ENCODE results near the gene SMIM28.
"Not testable (repeated sequence)": the region's sequence is repeated elsewhere in the genome, so short reads cannot be mapped to it uniquely, and the experiment has no call there.

SMIM28 gene

DNA sequence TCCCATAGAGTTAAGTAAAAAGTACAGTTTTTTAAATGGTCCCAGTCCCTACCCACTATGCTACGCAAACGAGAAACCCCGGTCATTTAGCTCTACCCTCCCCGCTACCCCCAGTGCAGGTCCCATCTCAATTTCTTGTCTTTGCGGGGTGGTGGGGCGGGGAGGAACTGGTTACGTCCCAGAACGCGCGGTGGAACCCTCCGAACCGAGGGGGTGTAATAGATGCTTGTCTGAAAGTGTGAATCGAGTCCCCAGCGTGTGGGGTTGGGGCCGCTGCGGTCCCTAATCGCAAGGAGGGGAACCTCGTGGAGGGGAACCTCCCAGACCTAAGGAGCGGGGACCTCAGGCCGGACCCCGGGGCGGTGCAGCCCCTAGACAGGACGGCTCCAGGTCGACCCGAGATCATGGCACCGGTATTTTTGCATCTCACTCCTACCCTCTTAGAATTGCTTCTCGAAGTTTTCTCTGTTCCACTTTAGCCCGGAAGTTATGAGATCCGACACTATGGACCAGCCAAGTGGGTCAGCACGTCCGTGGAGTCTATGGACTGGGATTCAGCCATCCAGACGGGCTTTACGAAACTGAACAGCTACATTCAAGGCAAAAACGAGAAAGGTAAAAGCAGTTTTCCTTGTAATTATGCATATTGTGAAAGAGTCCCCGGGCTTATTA is 27.1 kb downstream of the SMIM28 start:
- no peak for DNase-seq (ENCODE audit: low read depth, low spot score)

DNA sequence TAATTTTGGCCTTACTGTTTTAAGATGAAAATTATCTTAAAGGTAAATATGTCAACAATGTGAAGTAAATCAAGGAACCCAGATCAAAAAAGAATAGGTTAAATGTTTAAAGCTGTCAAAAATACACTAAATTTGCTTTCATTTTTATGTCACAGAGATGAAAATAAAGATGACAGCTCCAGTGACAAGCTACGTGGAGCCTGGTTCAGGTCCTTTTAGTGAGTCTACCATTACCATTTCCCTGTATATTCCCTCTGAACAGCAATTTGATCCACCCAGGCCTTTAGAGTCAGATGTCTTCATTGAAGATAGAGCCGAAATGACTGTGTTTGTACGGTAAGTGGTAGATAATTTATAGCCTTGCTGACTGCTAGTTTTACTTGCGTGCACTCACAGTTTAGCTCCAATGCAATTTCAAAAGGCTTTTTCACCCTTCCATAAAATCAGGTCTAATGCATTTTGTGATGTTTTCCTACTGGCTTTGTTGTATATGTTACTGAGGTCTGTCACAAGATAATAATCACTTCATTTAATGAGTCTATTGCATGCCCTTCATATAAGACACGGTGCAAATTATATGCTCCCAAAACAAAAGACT is 28.2 kb downstream of the SMIM28 start:
- DNase-seq (ENCODE audit: low read depth, low spot score): no peak

DNA sequence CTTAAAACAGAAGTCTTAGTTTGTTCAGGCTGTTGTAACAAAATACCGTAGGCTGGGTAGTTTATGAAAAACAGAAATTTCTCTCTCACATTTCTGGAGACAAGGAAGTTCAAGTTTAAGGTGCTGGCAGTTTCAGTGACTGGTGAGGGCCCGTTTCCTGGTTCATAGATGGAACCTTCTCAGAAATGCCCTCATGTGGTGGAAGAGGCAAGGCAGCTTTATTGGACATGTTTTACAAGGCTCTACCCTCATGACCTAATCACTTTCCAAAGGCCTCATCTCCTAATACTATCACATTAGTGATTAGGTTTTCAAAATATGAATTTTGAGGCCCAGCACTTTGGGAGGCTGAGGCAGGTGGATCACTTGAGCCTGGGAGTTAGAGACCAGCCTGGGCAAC is 28.7 kb downstream of the SMIM28 start:
- DNase-seq (ENCODE audit: low read depth, low spot score): no peak

DNA sequence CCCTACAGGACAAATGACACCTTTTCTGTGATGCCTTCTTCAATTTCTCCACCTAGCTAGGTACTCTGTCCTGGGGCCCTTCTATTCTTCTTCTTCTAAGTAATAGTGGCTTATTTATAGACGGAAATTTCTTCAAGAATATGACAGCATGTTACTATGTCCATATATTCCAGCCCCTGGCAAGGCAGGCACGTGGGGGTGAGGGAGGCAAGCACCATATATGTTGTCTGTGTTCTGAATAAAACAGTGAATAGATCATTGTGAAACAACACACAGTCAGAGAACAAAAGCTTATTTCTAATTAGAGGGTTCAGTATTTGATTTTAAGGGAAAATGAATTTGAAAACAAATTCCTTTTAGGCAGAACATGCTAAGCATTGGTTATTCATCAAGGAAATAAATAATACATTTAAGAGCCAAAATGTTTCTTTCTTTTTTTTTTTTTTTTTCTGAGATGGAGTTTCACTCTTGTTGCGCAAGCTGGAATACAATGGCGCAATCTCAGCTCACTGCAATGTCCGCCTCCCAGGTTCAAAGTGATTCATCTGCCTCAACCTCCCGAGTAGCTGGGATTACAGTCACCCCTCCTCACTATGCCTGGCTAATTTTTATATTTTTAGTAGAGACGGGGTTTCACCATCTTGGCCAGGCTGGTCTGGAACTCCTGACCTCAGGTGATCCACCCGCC is 32.5 kb downstream of the SMIM28 start:
- DNase-seq (ENCODE audit: low read depth, low spot score): no peak

DNA sequence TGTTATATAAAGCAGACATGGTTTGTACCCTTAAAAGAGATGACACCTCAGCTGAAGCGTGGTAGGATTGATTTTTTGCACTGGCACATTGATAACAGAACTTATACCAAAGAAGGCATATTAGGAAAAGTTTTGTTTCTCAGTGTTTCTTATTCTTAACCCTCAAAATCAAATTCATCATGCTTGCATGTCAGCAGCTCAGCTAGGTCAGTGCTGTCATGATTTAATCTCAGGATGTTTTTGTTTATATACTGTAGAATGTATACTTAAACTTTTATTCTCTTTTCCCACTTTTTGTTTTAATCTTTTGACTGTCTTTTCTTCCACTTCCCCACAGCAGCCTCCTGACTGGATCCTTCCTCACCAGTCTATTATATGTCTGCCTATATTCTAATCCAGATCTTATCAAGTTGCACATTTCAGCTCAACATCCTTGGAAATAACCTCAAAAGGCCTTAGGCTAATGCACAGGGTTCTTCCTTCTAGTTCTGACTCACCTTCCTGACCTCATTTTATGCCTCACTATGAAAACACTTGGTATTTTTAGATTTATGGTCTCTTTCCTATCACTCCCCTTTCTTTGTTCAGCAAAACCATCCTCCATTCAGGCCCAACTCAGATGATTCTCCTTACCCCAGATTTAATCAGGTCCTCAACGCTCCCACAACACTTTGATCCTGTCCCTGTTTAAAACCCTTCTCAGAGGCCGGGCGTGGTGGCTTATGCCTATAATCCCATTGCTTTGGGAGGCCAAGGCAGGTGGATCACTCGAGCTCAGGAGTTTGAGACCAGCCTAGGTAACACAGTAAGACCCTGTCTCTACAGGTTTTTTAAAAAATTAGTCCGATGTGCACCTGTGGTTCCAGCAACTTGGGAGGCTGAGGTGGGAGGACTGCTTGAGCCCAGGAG is 33.5 kb downstream of the SMIM28 start:
- no peak for DNase-seq (ENCODE audit: low read depth, low spot score)

DNA sequence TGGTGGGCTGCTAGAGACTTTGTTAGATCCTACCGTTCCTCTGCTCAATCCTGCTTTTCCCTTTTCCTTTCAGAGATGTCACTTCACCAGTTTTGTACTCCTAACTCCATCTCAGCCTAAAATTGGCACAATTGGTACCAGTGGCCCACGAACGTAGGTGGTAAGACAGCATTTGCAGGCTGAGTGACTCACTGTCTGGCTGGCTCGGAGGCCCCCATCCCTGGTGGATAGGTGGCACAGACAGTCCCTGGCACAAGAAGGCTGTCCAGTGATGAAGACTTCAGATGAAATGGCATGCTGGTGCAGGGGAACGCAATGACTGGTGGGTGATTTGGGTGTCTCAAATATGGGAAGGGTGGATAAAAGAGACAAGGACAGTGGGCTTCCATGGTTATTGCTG is 37.4 kb downstream of the SMIM28 start:
- DNase-seq (ENCODE audit: low read depth, low spot score): no peak

DNA sequence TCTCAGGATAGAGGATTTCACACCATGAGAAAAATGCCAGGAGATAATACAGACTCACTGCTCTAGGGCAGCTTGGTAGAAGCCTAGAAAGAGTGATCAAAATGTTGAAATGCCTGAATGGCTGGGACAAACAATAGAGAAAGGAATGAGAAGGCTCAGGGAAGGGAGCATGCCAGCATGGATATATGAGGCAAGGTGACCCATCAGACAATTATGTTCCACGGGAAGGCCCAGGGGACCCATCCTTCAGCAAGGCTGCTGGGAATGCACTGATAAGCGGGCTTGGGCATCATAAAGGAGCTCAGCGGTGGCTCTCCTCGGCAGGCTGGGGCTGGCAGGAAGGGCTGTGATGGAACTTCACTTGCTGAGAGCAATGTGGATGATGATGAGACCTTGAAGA is 38.5 kb downstream of the SMIM28 start:
- no peak for DNase-seq (ENCODE audit: low read depth, low spot score)

DNA sequence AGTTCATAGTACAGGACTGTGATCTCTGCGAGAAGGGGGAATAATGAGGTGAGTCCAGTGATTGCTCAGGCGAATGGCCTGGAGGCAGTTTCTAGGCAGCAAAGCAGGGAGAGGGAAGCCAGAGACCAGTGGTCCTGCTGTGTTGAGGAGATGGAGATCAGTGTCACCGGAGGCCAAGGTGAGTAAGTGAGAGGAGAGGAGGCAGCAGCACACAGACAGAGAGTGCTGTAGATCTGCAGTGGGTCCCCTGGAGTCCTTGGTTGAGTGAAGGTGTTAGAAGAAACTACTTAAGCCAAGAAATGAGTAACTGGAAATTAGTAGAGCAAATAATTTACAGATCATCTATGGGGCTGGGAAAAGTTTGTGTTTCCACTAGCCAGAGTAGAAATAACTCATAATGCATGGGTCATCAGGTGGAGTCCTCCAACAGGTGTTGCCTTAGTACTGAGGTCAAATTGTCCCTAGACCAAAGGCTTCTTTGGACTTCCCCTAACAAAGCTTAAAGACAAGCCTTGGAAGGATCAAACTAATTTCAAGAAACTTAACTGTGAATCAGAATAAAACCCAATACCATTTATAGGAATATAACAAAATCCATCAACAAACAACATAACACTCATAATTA is 39.9 kb downstream of the SMIM28 start:
- no peak for DNase-seq (ENCODE audit: low read depth, low spot score)

DNA sequence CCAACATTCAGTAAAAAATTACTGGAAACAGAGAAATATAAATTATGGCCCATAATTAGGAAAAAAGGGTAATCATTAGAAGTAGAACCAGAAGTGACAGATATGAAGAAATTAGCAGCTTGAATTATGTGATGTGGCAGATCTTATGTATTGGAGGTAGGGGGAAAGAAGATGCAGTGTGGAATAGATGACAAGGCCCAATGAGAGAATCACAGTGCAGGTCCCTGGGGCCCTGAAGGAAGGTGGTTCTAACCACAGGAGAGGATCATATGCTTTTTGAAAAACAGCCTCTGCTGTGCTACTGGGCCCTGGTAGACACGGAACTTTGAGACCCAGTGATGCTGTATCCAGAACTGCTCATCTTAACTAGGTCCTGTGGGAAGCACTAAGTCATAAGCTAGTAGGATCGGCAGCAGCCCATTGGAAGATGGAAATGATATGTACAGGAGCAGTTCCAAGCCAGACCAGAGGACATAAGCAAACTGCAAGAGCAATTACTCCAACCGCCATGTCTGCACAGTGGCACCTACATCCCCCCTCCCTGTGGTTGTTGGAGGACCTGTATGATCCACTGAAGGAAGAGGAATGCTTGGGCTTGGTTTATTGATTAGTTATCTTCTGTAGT is 40.5 kb downstream of the SMIM28 start:
- DNase-seq (ENCODE audit: low read depth, low spot score): no peak

DNA sequence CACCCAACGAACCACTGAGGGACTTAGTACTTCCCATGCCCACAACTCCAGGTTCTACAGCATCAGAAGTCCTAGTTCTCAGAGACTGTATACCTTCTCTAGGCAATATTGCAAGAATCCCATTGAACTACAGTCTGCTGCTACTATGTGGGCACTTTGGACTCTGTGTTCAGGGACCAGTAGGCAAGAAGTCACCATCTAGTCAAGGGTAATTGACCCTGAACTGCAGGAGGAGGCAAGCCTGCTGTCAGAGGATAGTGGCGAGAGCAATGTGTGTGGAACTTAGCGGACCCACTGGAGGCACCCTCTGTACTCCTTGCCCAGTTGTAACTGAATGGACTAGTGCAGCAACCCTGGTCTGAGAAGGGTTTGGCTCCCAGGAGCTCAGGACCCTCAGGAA is 42.1 kb downstream of the SMIM28 start:
- no peak for DNase-seq (ENCODE audit: low read depth, low spot score)

DNA sequence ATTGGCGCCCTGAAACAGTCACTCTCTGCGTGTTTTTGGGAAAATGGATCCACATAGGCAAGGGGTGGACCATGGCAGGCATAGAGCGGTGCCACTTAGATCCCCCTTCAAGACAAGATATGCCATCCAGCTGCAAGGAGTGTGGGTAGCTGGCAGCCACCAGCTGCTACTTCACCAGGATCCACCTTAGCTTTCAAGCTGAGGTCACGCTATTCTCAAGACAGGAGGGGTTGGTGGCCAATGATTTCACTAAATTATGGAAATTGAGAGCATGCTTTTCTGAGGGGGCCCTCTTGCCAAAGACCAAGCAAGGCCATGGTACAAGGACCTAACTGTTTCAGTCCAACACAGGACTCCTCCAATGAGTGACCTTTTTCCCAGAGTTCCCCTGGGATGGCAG is 42.7 kb downstream of the SMIM28 start:
- DNase-seq (ENCODE audit: low read depth, low spot score): no peak

DNA sequence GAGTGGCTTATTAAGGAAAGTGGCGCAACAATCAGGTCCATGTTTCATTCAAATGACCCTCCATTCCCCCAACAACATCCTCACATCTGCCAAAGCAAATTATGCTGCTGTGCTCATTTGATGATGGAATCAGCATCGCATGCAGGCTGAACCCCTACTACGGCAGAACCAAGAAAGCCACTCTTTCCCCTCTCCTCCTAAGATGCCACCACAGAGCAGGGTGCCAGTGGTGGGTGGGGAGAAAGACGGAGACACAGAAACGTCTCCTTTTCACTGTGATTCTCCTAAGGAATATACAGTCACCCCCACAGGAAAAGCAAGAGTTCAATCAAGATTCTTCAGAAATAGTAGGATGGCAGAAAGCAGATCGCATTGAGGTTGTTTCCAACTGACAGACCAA is 43.4 kb downstream of the SMIM28 start:
- no peak for DNase-seq (ENCODE audit: low read depth, low spot score)

DNA sequence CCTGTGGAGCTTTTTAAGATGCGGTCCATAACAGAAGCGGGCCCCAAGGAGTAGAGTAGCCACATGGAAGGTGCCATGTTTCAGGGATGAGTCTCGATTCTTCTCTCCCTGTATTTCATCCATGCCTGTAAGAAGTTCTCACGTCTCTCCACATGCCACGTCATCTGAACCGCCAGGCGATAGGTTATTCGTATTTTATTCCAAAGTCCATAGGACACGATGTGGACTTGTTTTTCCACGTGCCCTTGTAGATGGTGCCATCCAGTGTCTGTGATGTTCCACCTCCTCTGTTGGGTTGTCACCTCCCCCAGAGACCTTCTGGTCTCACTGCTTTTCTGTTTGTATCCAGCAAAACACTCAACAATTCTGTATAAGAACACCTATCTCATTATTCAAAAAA is 43.9 kb downstream of the SMIM28 start:
- no peak for DNase-seq (ENCODE audit: low read depth, low spot score)

DNA sequence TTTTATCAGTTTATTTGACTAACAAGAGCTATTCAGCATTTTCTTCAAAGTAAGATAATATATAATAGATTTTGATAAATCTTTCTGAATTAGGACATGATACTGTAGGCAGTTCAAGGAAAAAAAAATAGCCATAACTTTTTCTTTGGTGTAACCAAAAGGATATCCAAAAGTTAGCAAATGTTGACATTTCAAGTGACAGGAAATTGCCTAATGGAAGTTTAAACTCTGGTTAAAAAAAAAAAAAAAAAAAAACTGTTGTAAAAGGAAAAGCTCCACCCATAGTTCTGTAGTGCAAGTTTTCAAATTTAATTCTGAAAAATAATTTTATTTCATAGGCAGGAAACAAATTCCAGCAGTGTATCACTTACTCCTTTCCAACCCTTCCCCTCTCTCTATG is 45.2 kb downstream of the SMIM28 start:
- DNase-seq (ENCODE audit: low read depth, low spot score): no peak

DNA sequence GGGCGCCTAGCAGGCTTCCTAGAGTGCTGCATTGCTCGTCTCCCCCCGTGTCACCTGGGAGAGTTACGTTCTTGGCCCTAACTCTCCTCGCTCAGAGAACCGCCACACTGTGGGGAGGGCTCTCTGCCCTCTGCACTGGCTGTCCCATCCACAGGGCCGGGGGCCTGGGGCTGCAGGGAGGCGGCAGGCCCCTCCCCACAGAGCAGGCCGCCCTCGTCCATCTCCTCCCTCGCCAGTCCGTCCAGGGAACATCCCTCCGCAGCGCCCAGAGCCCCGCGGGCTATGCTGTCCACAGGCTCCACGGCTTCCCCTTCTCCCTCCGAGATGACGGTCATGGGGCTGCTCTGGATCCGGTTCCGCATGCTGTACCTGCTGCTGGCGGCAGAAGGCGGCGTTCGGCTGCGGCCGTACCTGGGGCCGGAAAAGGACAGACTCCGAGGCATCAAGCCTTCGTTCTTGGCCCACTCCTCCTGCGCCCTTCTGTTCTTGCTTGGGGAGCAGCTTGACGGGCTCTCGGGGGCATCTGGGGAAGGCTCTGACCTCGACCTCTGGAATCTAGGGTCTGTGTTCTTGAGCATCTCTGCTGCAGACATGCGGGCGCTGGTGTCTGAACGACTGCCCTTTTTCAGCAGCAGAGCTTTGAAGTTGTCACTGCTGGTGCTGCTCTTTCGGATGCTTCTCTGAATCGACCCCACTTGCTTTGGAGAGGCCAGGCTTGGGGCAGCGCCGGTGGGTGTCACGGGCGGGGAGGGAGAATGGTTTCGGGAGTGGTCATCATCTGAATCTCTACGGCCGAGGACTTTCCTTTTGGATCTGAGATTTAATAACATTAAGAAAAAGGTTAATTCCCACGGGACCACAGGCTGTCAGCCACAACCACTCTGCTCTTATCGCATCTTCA is 46.5 kb downstream of the SMIM28 start:
- no peak for DNase-seq (ENCODE audit: low read depth, low spot score)

DNA sequence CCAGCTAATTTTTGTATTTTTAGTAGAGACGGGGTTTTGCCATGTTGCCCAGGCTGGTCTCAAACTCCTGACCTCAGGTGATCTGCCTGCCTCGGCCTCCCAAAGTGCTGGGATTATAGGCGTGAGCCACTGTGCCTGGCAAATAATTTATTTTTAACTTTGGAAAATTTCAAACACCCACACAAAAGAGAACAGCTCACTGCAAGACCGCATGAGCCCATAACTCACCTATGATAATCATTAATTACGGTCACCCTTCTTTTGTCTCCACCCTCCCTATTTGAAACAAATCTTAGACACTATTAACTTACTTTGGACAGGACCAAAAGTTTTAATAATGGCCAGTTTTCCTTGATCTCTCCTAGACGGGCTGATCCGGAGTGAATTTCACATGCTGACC is 47.6 kb downstream of the SMIM28 start:
- not testable (repeated sequence) for DNase-seq (ENCODE audit: low read depth, low spot score)

DNA sequence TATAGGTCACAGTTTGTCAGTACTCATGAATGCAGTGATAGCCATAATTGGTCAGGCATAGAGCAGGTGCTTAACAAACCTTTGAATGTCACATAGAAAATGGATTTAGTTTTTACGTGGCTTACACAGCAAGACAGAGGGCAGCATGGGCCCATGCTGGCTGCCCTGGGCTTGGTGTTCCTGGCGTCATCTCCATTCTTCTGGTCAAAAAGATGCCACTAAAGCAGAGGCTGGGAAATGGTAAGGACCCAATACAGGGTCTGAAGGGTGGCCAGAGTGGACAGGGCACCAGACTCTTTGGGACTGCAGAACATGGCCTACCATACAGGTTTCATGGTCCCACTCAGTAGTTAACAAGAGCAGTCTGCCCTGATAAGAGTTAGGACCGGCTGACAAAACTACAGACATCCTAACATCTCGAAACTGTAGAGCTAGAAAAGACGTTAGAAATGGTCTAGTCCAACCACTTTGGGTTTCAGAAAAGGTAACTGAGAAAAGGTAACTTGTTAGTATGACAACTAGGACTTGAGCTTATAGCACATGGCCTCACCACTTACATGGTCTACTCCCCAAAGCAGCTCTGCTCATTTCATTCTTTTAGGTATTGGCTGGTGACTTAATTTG is 48.9 kb downstream of the SMIM28 start:
- no peak for DNase-seq (ENCODE audit: low read depth, low spot score)

DNA sequence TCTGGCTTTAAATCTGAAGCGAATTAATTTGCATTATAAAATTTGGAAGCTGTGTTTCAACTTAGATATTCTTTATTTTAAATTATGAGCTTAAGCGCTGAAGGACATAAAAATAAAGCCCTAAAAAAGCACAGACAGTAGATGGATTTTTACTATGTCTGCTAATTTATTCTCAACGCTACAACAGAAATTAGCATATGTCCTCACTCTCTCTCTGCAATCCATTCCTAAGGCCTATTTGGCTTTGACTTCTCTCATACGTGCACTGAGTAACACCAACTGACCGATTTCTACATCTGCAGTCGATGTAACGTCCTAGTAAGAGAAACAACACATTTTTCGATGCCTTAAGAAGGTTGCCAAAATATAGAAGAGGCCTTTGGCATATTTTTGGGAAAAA is 50.0 kb downstream of the SMIM28 start:
- no peak for DNase-seq (ENCODE audit: low read depth, low spot score)

DNA sequence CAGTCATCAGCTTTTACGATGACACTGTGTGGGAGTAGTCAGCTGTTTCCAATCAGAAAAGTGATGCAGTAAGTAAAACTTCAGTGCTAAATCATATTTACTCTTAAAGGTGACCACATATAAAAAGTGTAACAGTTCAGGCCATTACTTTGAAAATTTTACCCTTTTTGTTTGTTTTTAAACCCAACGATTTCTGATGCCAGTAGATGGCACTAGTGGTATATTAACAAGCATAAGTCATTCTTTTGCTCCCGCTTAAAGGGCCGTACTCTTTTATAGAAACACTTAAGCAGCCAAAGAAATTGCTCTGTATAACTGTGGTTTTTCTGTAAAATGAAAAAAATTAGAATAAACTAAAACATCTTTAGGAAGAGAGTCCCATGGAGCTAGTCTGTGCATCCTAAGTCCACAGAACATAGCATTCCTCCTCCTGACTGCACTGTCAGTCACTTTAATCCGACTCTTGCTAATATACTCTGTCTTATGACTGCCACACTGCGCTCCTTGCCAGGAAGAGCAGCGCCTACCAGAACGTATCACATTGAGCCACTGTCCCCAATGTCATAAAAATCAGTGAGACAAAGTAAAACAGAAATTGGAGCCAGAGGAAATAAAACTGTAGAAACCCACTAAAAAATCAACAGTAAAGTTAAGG is 51.4 kb downstream of the SMIM28 start:
- DNase-seq (ENCODE audit: low read depth, low spot score): no peak
